Neural cell (in vitro differentiated cells): ENCODE measurements around the gene WBP4. TPM values are rescaled to one million over a fixed set of nuclear protein-coding genes. Genes with fewer than 3 reads are reported as not detected.

Source experiments
- H2AFZ ChIP-seq: fragments of 200-600, 300-800 bp; sonication (generic), shearing (Covaris generic); 2 replicates; pipeline ENCODE4 v1.6.0; 2014; ENCODE audit warnings: low read depth, mild to moderate bottlenecking, antibody characterized with exemption, low read length, moderate library complexity
- H3F3A ChIP-seq: fragments of 200-600 bp; shearing (Covaris generic); 2 replicates; pipeline ENCODE4 v1.6.1; 2016; ENCODE audit warnings: mild to moderate bottlenecking, moderate library complexity, mixed read lengths, antibody characterized with exemption, low read length; ENCODE audit not compliant: insufficient read depth, poor library complexity, severe bottlenecking
- H3K27ac ChIP-seq: fragments of 200-600, 300-800 bp; sonication (generic), shearing (Covaris generic); 2 replicates; pipeline ENCODE4 v1.5.1; 2014; ENCODE audit warnings: mild to moderate bottlenecking, low read length, moderate library complexity
- H3K27me3 ChIP-seq: fragments of 300-800, 200-600 bp; sonication (generic), shearing (Covaris generic); 2 replicates; pipeline ENCODE4 v1.6.0; 2014; ENCODE audit warnings: mild to moderate bottlenecking, low read depth, low read length, moderate library complexity; ENCODE audit not compliant: insufficient read depth
- H3K36me3 ChIP-seq: fragments of 300-800, 200-600 bp; sonication (generic), shearing (Covaris generic); 2 replicates; pipeline ENCODE4 v1.5.1; 2014; ENCODE audit warnings: mild to moderate bottlenecking, antibody characterized with exemption, low read length, moderate library complexity; ENCODE audit not compliant: insufficient read depth
- H3K4me2 ChIP-seq: fragments of 300-800, 200-600 bp; sonication (generic), shearing (Covaris generic); 2 replicates; pipeline ENCODE4 v1.6.0; 2014; ENCODE audit warnings: mild to moderate bottlenecking, low read length
- H3K4me3 ChIP-seq: fragments of 300-800, 200-600 bp; sonication (generic), shearing (Covaris generic); 2 replicates; pipeline ENCODE4 v1.5.1; 2014; ENCODE audit warnings: mild to moderate bottlenecking, low read length, moderate library complexity
- H3K79me2 ChIP-seq: fragments of 200-600 bp; shearing (Covaris generic); replicated peaks from 2 replicates; pipeline ENCODE4 v1.6.0; 2014; ENCODE audit warnings: mild to moderate bottlenecking, low read length, moderate library complexity; ENCODE audit not compliant: insufficient read depth
- H3K9ac ChIP-seq: fragments of 300-800, 200-600 bp; sonication (generic), shearing (Covaris generic); 2 replicates; pipeline ENCODE4 v1.6.1; 2016; ENCODE audit warnings: mild to moderate bottlenecking, low read length, mixed read lengths
- H3K9me2 ChIP-seq: fragments of 200-600 bp; shearing (Covaris generic); 2 replicates; pipeline ENCODE4 v1.6.1; 2016; ENCODE audit warnings: mild to moderate bottlenecking, low read length, mixed read lengths; ENCODE audit not compliant: insufficient read depth
- H3K9me3 ChIP-seq: fragments of 200-600, 300-800 bp; sonication (generic), shearing (Covaris generic); 2 replicates; pipeline ENCODE4 v1.6.1; 2016; ENCODE audit warnings: mild to moderate bottlenecking, mixed run types, low read length, moderate library complexity, mixed read lengths
- H4K20me1 ChIP-seq: fragments of 200-600 bp; shearing (Covaris generic); 2 replicates; pipeline ENCODE4 v1.6.1; 2016; ENCODE audit warnings: mild to moderate bottlenecking, mixed run types; ENCODE audit not compliant: insufficient read depth
- CTCF ChIP-seq: fragments of 450-650 bp; IDR thresholded peaks from 2 replicates; pipeline ENCODE4 v1.5.1; 2014; ENCODE audit warnings: antibody characterized with exemption, mild to moderate bottlenecking, moderate library complexity; ENCODE audit not compliant: poor library complexity, severe bottlenecking
- EP300 ChIP-seq: fragments of 450-650 bp; conservative IDR thresholded peaks from 2 replicates; pipeline ENCODE4 v1.6.1; 2014; ENCODE audit warnings: antibody characterized with exemption, mild to moderate bottlenecking, moderate library complexity; ENCODE audit not compliant: poor library complexity, severe bottlenecking
- EZH2 ChIP-seq: fragments of 200-600, 300-800 bp; shearing (Covaris generic), sonication (generic); IDR thresholded peaks from 2 replicates; pipeline ENCODE4 v1.6.1; 2014; ENCODE audit warnings: antibody characterized with exemption, low read length, borderline replicate concordance, mild to moderate bottlenecking; ENCODE audit not compliant: insufficient read depth, poor library complexity, severe bottlenecking
- MXI1 ChIP-seq: fragments of 450-650 bp; conservative IDR thresholded peaks from 2 replicates; pipeline ENCODE4 v1.6.1; 2014; ENCODE audit warnings: antibody characterized with exemption, mild to moderate bottlenecking; ENCODE audit not compliant: poor library complexity, severe bottlenecking
- POLR2AphosphoS5 ChIP-seq: IDR thresholded peaks from 2 replicates; pipeline ENCODE4 v1.6.1; 2012
- RAD21 ChIP-seq: fragments of 450-650 bp; conservative IDR thresholded peaks from 2 replicates; pipeline ENCODE4 v1.6.1; 2014; ENCODE audit warnings: antibody characterized with exemption, mild to moderate bottlenecking, moderate library complexity
- REST ChIP-seq: IDR thresholded peaks from 2 replicates; pipeline ENCODE4 v1.6.1; 2012; ENCODE audit warnings: borderline replicate concordance
- SMC3 ChIP-seq: fragments of 450-650 bp; conservative IDR thresholded peaks from 2 replicates; pipeline ENCODE4 v1.6.1; 2014; ENCODE audit warnings: antibody characterized with exemption, mild to moderate bottlenecking, moderate library complexity; ENCODE audit not compliant: poor library complexity
- TAF1 ChIP-seq: IDR thresholded peaks from 2 replicates; pipeline ENCODE4 v1.6.1; 2012; ENCODE audit warnings: low read depth
- polyA plus RNA-seq: library from polyadenylated mRNA; depleted of rRNA; stranded (reverse); fragments of >200 nt; gene quantifications from 2 replicates; pipeline ENCODE4 v1.2.3, GENCODE V29; 2014

Gene WBP4
- polyA plus RNA-seq, 1 donor from 2014 or later: 19.0 TPM

GRCh38 chr13:41026788-41027187 lies 34.5 kb upstream of the WBP4 start:
- no peaks in the 10 kb centered on the region for H3F3A ChIP-seq
- no peak overlapping the region for H3K9ac ChIP-seq
- H3K9me3 ChIP-seq: no peaks in the 10 kb centered on the region
- H3K4me2 ChIP-seq: no peak overlapping the region
- no peak overlapping the region for H3K4me3 ChIP-seq
- H4K20me1 ChIP-seq: no peaks in the 10 kb centered on the region
- H3K27me3 ChIP-seq: no peaks in the 10 kb centered on the region
- H3K9me2 ChIP-seq: no peaks in the 10 kb centered on the region
- H3K79me2 ChIP-seq: no peaks in the 10 kb centered on the region
- H3K27ac ChIP-seq: no peak overlapping the region
- TF ChIP-seq TAF1 (no peak), REST (no peak), RAD21 (no peak), SMC3 (no peak), MXI1 (no peak), EP300 (no peak), EZH2 (no peak), CTCF (no peak), POLR2AphosphoS5 (no peak)
- H2AFZ ChIP-seq: no peak overlapping the region
- no peaks in the 10 kb centered on the region for H3K36me3 ChIP-seq

GRCh38 chr13:41028051-41028450 lies 33.3 kb upstream of the WBP4 start:
- no peak overlapping the region for H3K9ac ChIP-seq
- no peak overlapping the region for H3K4me3 ChIP-seq
- H3K9me2 ChIP-seq: no peaks in the 10 kb centered on the region
- H3F3A ChIP-seq: no peaks in the 10 kb centered on the region
- no peaks in the 10 kb centered on the region for H3K9me3 ChIP-seq
- H3K4me2 ChIP-seq: no peak overlapping the region
- no peak overlapping the region for H3K27ac ChIP-seq
- no peaks in the 10 kb centered on the region for H3K79me2 ChIP-seq
- H3K36me3 ChIP-seq: no peaks in the 10 kb centered on the region
- TF ChIP-seq CTCF (no peak), MXI1 (no peak), TAF1 (no peak), POLR2AphosphoS5 (no peak), RAD21 (no peak), REST (no peak), EZH2 (no peak), EP300 (no peak)
- no peaks in the 10 kb centered on the region for H3K27me3 ChIP-seq
- no peak overlapping the region for H2AFZ ChIP-seq
- no peaks in the 10 kb centered on the region for H4K20me1 ChIP-seq
